ENCODE results near the gene ZNF787.

- TF ChIP-seq EP300 (IDR thresholded peaks at IDR 0.05; ENCODE audit: low read depth in 2 of 2, low read length in 2 of 2) (no peak), EP300 (CRISPR knock-in tag; IDR thresholded peaks at IDR 0.05; ENCODE audit: borderline replicate concordance) (no peak), FOXM1 (CRISPR knock-in tag; IDR thresholded peaks at IDR 0.05) (no peak), FOXA1 (IDR thresholded peaks at IDR 0.05) (no peak), FOXA1 (CRISPR knock-in tag; IDR thresholded peaks at IDR 0.05) (0 out of 2 replicates have a peak, but pooled peaks have one; percentile 6), PHF8 (CRISPR knock-in tag; IDR thresholded peaks at IDR 0.05) (no peak), SALL1 (CRISPR knock-in tag; IDR thresholded peaks at IDR 0.05) (peak; percentile 78), MAX (IDR thresholded peaks at IDR 0.05) (peak; percentile 85)
Observed at GRCh38 chr19:56105090-56105701, 15.9 kb downstream of the ZNF787 start.

Data from HepG2 (cell line).